NCI-H1694 treated with DMSO at 0.1 percent for 48 hours (cell line): ENCODE results near the gene CAMKK2.
"Not testable (repeated sequence)": the region's sequence is repeated elsewhere in the genome, so short reads cannot be mapped to it uniquely, and the experiment has no call there.

Experiments used
- DNase-seq: peaks from one replicate; lab custom pipeline; 2025; lab: John Stamatoyannopoulos, UW

The CAMKK2 gene

GRCh38 chr12:121298411-121298810 lies 1.9 kb upstream of the CAMKK2 start:
- not testable (repeated sequence) for DNase-seq

- no peak for DNase-seq
Observed at GRCh38 chr12:121297435-121297991, 1.0 kb upstream of the CAMKK2 start.

GRCh38 chr12:121295746-121296617 lies 527 bp downstream of the CAMKK2 start:
- no peak for DNase-seq

GRCh38 chr12:121295116-121295745 lies 1.3 kb downstream of the CAMKK2 start:
- no peak for DNase-seq

GRCh38 chr12:121294151-121294889 lies 2.2 kb downstream of the CAMKK2 start:
- no peak for DNase-seq

- no peak for DNase-seq
Observed at GRCh38 chr12:121293603-121294002, 2.9 kb downstream of the CAMKK2 start.

- DNase-seq, result no peak
Observed at GRCh38 chr12:121290410-121290809, 6.1 kb downstream of the CAMKK2 start.

GRCh38 chr12:121289962-121290361 lies 6.5 kb downstream of the CAMKK2 start:
- no peak for DNase-seq

GRCh38 chr12:121288986-121289385 lies 7.5 kb downstream of the CAMKK2 start:
- DNase-seq, result no peak

- no peak for DNase-seq
Observed at GRCh38 chr12:121288158-121288845, 8.2 kb downstream of the CAMKK2 start.

- DNase-seq, result no peak
Observed at GRCh38 chr12:121287267-121287954, 9.1 kb downstream of the CAMKK2 start.

GRCh38 chr12:121285856-121286255 lies 10.7 kb downstream of the CAMKK2 start:
- no peak for DNase-seq

- no peak for DNase-seq
Observed at GRCh38 chr12:121284551-121285390, 11.7 kb downstream of the CAMKK2 start.

- no peak for DNase-seq
Observed at GRCh38 chr12:121283841-121284240, 12.7 kb downstream of the CAMKK2 start.

- DNase-seq, result no peak
Observed at GRCh38 chr12:121283388-121283787, 13.1 kb downstream of the CAMKK2 start.

GRCh38 chr12:121282910-121283309 lies 13.6 kb downstream of the CAMKK2 start:
- not testable (repeated sequence) for DNase-seq

GRCh38 chr12:121282072-121282742 lies 14.3 kb downstream of the CAMKK2 start:
- DNase-seq, result no peak

GRCh38 chr12:121281116-121281515 lies 15.4 kb downstream of the CAMKK2 start:
- DNase-seq, result not testable (repeated sequence)

GRCh38 chr12:121280531-121280930 lies 16.0 kb downstream of the CAMKK2 start:
- DNase-seq, result not testable (repeated sequence)

GRCh38 chr12:121279507-121279915 lies 17.0 kb downstream of the CAMKK2 start:
- DNase-seq, result no peak
